ENCODE data around the gene FBXL7.
"Not testable (repeated sequence)": the region's sequence is repeated elsewhere in the genome, so short reads cannot be mapped to it uniquely, and the experiment has no call there.

Gene FBXL7

GRCh38 chr5:15850939-15851341 lies 351.0 kb downstream of the FBXL7 start:
- no peak for TF ChIP-seq CTCF (IDR thresholded peaks at IDR 0.05; ENCODE audit: control extremely low read depth, extremely low read depth, low read depth, missing control alignments)
- CTCF ChIA-PET, result no interaction called here
- POLR2A ChIA-PET, result no interaction called here
- no peak for DNase-seq (ENCODE audit: extremely low spot score)

- ChIA-PET POLR2A (no interaction called here), CTCF (interaction anchor here (1.3 to 1.4 kb wide), 2 partner anchors 9 to 27 kb away, joined by 5 read pairs; no protein-coding TSS in a partner anchor)
- no peak for TF ChIP-seq CTCF (IDR thresholded peaks at IDR 0.05; ENCODE audit: control extremely low read depth, extremely low read depth, low read depth, missing control alignments)
- DNase-seq (ENCODE audit: extremely low spot score), result no peak
These were observed 352.2 kb downstream of the FBXL7 start for GRCh38 chr5:15852217-15852616.

GRCh38 chr5:15852949-15853348 lies 353.0 kb downstream of the FBXL7 start:
- no peak for DNase-seq (ENCODE audit: extremely low spot score)
- CTCF ChIA-PET, result interaction anchor here (1.3 to 1.4 kb wide), 2 partner anchors 10 to 28 kb away, joined by 5 read pairs; no protein-coding TSS in a partner anchor
- no peak for TF ChIP-seq CTCF (IDR thresholded peaks at IDR 0.05; ENCODE audit: control extremely low read depth, extremely low read depth, low read depth, missing control alignments)
- POLR2A ChIA-PET, result no interaction called here

GRCh38 chr5:15858326-15858725 lies 358.3 kb downstream of the FBXL7 start:
- TF ChIP-seq CTCF (IDR thresholded peaks at IDR 0.05; ENCODE audit: control extremely low read depth, extremely low read depth, low read depth, missing control alignments), result no peak
- CTCF ChIA-PET, result no interaction called here
- POLR2A ChIA-PET, result no interaction called here
- no peak for DNase-seq (ENCODE audit: extremely low spot score)

GRCh38 chr5:15864536-15865215 lies 364.7 kb downstream of the FBXL7 start:
- no peak for TF ChIP-seq CTCF (IDR thresholded peaks at IDR 0.05; ENCODE audit: control extremely low read depth, extremely low read depth, low read depth, missing control alignments)
- no peak for DNase-seq (ENCODE audit: extremely low spot score)
- ChIA-PET POLR2A (no interaction called here), CTCF (no interaction called here)

DNA sequence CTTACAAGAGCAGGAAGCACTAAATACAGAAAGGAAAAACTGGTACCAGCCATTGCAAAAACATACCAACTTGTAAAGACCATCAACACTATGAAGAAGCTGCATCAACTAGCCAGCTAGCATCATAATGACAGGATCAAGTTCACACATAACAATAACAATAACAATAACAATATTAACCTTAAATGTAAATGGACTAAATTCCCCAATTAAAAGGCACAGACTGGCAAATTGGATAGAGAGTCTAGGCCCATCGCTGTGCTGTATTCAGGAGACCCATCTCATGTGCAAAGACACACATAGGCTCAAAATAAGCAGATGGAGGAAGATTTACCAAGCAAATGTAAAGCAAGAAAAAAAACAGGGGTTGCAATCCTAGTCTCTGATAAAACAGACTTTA lies 372.3 kb downstream of the FBXL7 start:
- DNase-seq (ENCODE audit: extremely low spot score); POLR2A ChIA-PET; CTCF ChIA-PET: not testable (repeated sequence)

DNA sequence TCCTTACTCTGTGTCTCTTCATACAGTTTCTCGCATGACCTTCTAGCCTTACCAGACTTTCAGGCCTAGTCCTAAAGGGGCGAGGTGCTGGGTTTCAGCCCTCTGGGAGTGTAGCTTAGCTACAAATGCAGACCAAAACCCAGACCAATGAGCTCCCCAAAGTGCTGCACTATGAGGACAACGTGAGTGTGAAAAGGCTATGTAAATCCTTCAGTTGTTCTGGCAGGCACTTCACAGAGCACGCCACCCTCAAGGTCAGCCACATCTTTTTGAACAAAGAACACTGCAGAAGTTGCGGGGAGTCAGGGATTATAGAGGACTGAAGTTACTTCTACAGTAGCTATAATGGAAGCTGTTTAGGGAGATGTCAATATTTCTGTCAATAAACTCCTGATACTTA lies 377.9 kb downstream of the FBXL7 start:
- no peak for TF ChIP-seq CTCF (IDR thresholded peaks at IDR 0.05; ENCODE audit: control extremely low read depth, extremely low read depth, low read depth, missing control alignments)
- ChIA-PET POLR2A (no interaction called here), CTCF (no interaction called here)
- DNase-seq (ENCODE audit: extremely low spot score), result no peak
